DMS153 (cell line): ENCODE results near the gene INO80C.
"Not testable (repeated sequence)": the region's sequence is repeated elsewhere in the genome, so short reads cannot be mapped to it uniquely, and the experiment has no call there.

ENCODE experiments used
- DNase-seq: peaks from one replicate; lab custom pipeline; 2025; lab: John Stamatoyannopoulos, UW

INO80C gene

GRCh38 chr18:35460736-35461161 is 37.0 kb downstream of the INO80C start:
- DNase-seq = no peak

- no peak for DNase-seq
These were observed 37.8 kb downstream of the INO80C start for GRCh38 chr18:35459997-35460396.

- DNase-seq = no peak
These were observed 38.9 kb downstream of the INO80C start for GRCh38 chr18:35458677-35459441.

GRCh38 chr18:35458271-35458670 is 39.5 kb downstream of the INO80C start:
- peak; percentile 15 for DNase-seq

- no peak for DNase-seq
These were observed 40.5 kb downstream of the INO80C start for GRCh38 chr18:35457140-35457704.

GRCh38 chr18:35455926-35456763 is 41.6 kb downstream of the INO80C start:
- DNase-seq = no peak

GRCh38 chr18:35454803-35455202 is 43.0 kb downstream of the INO80C start:
- no peak for DNase-seq

GRCh38 chr18:35453065-35453464 is 44.7 kb downstream of the INO80C start:
- DNase-seq = not testable (repeated sequence)

- DNase-seq = no peak
These were observed 45.8 kb downstream of the INO80C start for GRCh38 chr18:35451916-35452315.

- no peak for DNase-seq
These were observed 46.7 kb downstream of the INO80C start for GRCh38 chr18:35451032-35451431.

- no peak for DNase-seq
These were observed 53.1 kb downstream of the INO80C start for GRCh38 chr18:35444636-35445035.

GRCh38 chr18:35443847-35444246 is 53.9 kb downstream of the INO80C start:
- DNase-seq = no peak

- DNase-seq = no peak
These were observed 54.3 kb downstream of the INO80C start for GRCh38 chr18:35443434-35443833.

GRCh38 chr18:35442701-35443100 is 55.1 kb downstream of the INO80C start:
- DNase-seq = no peak

- DNase-seq = no peak
These were observed 55.7 kb downstream of the INO80C start for GRCh38 chr18:35441857-35442595.

- no peak for DNase-seq
These were observed 59.1 kb downstream of the INO80C start for GRCh38 chr18:35438480-35439234.

GRCh38 chr18:35437836-35438235 is 59.9 kb downstream of the INO80C start:
- DNase-seq = no peak

- no peak for DNase-seq
These were observed 61.6 kb downstream of the INO80C start for GRCh38 chr18:35436076-35436649.

GRCh38 chr18:35435401-35435800 is 62.4 kb downstream of the INO80C start:
- no peak for DNase-seq

- DNase-seq = no peak
These were observed 65.2 kb downstream of the INO80C start for GRCh38 chr18:35432565-35433001.

- no peak for DNase-seq
These were observed 66.4 kb downstream of the INO80C start for GRCh38 chr18:35431374-35431741.
